Measurements from ENCODE around the gene ASPRV1.
"Not testable (repeated sequence)": the region's sequence is repeated elsewhere in the genome, so short reads cannot be mapped to it uniquely, and the experiment has no call there.

ASPRV1 gene

GRCh38 chr2:69960821-69961220 is 610 bp downstream of the ASPRV1 start:
- DNase-seq (ENCODE audit: low spot score): no peak

- no peak for DNase-seq (ENCODE audit: low spot score)
These were observed 2.0 kb downstream of the ASPRV1 start for GRCh38 chr2:69959425-69959824.

- DNase-seq (ENCODE audit: low spot score): no peak
These were observed 3.0 kb downstream of the ASPRV1 start for GRCh38 chr2:69958480-69958879.

DNA sequence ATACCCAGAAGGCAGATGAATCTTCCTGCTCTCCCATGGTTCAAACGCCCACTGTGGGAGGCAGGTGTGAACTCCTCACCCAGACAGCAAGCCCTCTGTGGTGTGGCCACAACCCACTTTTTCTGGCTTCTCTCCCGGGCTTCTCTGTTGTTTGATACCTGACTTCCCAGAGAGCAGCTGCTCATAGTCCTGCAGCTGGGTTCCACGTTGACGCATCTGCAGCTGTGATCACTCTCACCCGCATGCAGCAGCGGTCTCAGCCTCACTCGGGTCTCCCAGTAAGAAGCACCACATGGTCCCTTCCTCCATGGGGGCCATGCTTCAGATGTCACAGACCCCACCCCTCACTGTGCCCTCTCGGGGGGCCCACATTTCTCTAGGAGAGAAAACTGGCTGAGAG is 3.5 kb downstream of the ASPRV1 start:
- no peak for DNase-seq (ENCODE audit: low spot score)

GRCh38 chr2:69956475-69956979 is 4.9 kb downstream of the ASPRV1 start:
- DNase-seq (ENCODE audit: low spot score): no peak

DNA sequence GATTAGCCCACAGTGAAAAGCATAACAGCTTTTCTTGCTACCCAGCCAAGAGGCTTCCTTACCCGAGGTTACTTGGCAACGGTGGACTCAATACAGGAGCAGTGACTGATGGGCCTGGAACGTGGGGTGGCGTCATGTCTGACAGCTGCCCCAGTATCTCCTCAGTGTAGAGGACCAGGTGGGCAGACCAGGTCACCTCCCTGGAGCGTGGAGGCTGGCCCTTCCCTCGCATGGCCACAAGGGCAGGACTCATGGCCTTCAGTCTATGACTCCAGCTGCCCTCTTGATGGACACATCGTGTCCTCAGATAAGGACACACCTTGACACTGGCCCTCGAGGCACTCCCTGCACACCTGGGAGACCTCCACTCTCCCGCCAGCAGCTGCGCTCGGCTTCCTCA is 6.4 kb downstream of the ASPRV1 start:
- no peak for DNase-seq (ENCODE audit: low spot score)

- DNase-seq (ENCODE audit: low spot score): no peak
These were observed 7.3 kb downstream of the ASPRV1 start for GRCh38 chr2:69954084-69954483.

- DNase-seq (ENCODE audit: low spot score): no peak
These were observed 8.9 kb downstream of the ASPRV1 start for GRCh38 chr2:69952336-69953115.

GRCh38 chr2:69950671-69951070 is 10.8 kb downstream of the ASPRV1 start:
- DNase-seq (ENCODE audit: low spot score): not testable (repeated sequence)

DNA sequence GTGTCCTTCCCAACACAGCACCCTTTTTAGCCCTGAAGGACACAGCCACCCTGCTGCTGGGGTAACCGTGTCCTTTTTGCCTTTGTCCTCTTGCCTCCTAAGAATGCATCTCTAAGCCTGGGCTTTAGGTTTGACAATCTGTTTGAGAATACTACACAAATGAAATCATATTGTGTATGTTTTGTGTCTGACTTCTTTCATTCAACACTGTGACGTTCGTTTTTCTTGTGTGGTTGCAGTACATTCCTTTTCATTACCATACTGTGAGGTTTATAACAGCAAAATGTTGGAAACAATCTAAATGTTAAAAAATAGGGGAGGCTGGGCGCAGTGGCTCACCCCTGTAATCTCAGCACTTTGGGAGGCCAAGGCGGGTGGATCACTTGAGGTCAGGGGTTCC is 11.2 kb downstream of the ASPRV1 start:
- DNase-seq (ENCODE audit: low spot score): no peak

GRCh38 chr2:69948963-69949645 is 12.3 kb downstream of the ASPRV1 start:
- DNase-seq (ENCODE audit: low spot score): no peak

DNA sequence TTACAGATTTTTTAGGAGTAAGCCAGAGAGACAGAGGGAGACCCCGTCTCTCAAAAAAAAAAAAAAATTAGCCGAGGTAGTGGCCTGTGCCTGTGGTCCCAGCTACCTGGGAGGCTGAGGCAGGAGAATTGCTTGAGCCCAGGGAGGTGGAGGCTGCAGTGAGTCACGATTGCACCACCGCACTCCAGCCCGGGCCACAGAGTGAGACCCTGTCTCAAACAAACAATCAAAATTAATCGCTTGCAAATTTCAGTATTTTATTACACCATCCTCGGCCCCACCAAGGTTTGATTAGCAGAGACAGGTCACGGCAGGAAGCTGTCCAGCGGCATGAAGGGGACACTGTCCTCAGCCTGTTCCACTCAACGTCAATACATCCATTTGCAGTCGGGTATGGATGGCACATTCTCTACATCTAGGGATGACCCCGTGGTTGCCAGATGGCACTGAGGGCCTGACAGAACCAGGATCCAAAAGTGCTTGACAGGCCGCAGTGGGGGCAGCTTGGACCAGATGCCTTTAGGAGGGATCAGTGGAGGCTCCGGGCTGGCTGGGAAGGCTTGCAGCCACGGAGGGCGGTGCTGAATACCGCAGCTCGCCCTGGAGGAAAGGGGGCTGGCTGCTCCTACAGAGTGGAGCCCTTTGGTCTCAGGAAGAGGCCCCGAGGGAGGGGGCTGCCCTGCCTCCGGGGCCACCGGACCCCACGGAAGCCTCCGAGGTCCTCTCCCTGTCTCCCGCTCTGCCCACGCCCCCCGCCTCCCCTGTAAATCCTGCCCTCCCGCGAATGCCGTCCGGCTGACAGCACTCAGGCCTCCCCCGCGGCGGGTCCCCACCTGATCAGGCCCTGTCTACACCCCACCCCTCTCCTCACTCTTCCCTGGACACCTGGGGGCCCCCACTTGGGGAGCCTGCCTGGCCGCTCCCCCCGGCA is 13.1 kb downstream of the ASPRV1 start:
- DNase-seq (ENCODE audit: low spot score): no peak

DNA sequence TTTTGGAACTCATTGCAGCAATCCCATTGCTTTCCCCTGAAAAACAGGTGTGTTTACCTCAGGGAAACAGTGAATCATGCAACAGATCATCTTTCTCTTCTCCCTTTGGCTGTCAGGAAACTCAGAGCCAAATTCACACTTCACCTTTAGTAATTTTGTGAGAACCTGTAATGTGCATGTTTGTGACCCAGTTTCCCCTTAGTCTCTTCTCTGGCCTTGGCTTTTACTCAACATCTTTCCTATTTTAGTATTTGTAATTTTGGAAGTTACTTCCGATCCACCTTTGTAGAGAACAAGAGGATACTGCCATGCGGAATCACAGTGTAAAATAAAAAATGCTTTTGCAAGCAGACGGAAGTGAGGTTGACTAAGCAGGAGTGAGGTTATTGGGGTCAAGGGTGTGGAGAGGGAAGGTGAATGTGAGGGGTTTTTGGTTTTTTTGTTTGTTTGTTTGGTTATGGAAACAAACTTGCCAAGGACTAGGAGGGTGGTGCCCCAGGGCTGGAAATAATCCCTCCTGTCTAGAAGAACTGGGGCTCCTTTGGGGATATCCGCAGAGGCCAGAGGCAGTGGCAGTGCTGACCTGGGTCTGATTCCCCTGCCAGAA is 14.0 kb downstream of the ASPRV1 start:
- DNase-seq (ENCODE audit: low spot score): no peak

DNA sequence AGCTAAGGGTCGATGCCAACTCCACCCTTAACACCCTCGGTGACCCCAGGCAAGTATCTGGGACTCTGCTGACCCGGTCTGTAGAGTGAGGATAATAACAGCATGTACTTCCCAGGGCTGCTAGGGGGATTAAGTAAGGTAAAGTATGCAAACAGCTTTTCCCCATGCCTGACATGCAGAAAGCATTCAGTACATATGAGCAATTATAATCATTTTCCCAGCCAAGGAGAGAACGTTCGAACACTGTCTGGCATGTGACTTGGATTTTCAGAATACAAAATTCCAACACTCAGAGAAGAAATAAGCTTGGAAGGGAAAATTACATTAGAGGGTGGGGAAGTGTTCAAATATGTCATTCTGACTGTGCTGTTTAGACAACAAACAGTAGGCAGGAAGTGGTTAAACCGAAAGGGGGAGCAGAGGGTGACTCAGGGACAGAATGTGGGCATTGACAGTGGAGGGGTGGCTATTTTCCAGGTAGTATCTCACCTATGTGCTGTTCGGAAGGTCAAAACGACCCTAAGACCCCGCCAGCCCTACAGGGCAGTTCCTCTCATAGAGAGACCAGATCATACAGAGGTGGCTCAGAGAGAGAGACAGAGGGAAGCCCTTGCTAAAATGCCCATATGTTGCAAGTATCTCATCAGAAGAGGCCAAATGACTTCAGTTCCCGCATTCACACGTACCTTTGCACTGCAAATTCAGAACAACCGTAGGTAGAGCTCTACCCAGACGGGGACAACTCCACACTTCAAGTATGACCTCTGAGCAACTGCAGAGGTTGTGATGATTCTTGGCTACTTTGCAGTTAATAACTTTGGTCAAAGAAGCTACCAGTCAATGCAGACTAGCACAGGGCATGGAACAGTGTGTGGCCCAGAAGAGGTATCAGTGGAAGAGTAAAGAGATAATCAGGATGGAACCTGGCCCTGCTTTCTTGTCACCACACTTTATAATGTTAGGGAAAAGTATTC is 14.8 kb downstream of the ASPRV1 start:
- no peak for DNase-seq (ENCODE audit: low spot score)

- DNase-seq (ENCODE audit: low spot score): no peak
These were observed 15.5 kb downstream of the ASPRV1 start for GRCh38 chr2:69945941-69946340.

- DNase-seq (ENCODE audit: low spot score): no peak
These were observed 16.0 kb downstream of the ASPRV1 start for GRCh38 chr2:69945441-69945840.

DNA sequence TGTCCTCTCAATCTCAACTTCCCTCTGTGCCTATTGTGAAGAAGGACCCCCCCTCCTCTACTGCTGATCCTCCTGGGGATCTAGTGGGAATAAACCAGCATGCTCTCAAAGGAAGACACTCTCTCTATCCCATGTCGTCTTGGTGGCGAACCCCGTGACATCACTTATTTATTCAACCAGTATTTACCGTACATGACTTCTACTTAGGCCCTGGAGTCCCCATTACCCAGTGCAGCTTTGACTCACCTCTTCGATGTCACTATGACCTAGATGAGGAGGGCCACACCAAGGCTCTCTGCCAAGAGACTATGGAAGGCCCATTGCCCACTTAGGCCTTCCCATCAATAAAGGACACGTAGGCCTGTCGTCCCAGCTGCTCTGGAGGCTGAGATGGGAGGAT is 16.7 kb downstream of the ASPRV1 start:
- DNase-seq (ENCODE audit: low spot score): no peak

DNA sequence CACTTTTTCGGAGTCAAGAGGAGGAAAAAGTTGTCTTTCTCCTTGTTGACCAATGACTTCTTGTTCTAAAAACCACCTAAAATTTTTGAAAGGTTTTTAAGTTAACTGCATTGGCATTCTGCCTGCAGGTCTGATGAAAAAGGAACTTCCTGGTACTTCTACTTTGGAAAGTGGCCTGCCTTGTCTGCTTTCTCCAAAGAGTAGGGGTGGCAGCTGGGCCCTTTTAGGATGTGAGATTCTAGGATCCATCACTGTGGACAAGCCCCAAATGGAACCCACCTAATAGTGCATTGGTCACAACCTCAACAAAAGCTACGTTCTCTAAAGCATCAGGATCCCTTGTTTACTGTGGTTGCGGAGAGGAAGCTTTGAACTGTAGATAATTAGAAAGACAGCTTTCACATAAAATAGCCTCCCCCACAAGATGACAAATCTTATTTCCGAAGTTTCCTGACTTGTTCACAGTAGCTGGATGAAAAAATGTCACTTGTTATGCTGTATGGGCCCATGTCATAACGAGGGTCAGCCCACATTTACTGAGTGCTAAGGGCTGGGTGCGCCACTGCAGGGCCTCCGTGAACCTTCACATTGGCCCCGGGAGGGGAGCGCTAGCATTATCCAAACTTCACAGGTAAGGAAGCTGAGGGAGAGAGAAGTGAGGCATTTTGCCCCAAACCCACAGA is 17.4 kb downstream of the ASPRV1 start:
- no peak for DNase-seq (ENCODE audit: low spot score)

- DNase-seq (ENCODE audit: low spot score): no peak
These were observed 18.2 kb downstream of the ASPRV1 start for GRCh38 chr2:69943000-69943842.
